ENCODE results near the gene KRTAP10-10.
"Not testable (repeated sequence)": the region's sequence is repeated elsewhere in the genome, so short reads cannot be mapped to it uniquely, and the experiment has no call there.

The KRTAP10-10 gene

DNA sequence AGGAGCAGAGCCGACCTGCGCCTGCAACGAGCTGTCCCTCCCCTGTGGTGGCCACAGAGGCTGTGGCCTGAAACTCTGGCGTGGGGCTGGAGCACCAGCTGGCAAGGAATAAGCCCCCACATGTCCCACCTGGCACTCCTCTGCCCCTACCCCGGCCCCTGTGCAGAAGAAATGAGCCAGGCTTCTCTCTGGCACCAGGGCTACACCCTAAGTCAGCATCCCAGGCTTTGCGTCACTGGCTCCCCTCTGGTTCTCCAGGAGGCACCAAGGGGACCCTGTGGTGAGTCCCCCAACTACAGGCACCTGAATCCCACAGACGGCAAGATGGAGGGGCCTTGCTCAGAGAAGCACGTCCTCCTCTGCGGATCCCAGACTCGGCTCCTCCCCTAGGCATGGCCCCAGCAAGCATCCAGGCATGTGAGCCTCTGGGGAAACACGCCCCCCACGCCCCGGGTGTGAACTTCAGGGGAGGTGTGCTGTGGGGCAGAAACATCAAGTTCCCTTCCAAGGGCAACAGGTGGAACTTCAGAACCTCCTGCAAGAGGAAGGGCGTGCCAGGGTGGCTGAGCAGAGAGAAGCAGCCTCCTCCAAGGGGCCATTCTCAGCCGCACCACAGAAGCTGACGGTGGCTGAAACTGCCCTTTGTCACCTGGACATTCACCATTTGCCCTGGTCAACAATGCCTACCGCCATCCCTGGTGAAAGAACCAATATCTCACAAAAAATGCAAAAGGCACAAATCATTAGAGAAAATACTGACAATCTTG is 33.9 kb upstream of the KRTAP10-10 start:
- no peak for DNase-seq

DNA sequence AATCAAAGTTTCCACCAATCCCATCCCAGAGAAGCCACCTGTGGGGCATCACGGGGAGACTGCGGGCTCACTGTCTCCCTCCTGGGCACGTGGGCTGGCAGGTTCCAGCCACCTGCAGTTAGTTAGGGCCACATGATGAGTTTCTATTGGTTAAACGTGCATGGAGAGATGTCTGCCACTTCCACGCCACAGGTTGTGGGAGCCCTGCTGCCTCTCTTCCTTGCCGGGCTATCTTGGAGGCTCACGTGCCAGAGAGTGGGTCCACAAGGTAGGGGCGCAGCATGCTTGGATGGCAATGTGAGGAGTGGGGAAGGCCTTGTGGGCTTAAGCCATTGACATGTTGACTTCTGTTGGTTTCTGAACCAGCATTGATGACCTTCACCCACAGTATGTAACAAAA is 33.2 kb upstream of the KRTAP10-10 start:
- no peak for DNase-seq

DNA sequence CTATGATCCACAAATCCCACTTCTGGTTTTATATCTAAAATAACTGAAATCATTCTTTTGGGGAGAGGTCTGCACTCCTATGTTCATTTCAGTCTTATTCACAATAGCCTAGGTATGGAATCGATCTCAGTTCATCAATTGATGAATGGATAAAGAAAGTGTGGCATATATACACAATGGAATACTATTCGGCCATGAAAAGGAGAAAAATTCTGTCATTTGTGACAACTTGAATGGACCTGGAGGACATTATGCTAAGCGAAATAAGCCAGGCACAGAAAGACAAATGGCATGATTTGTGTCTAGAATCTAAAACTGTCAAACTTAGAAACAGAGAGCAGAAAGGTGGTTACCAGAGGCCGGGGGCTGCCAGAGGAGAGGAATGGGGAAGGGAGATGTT is 30.7 kb upstream of the KRTAP10-10 start:
- DNase-seq: no peak

DNA sequence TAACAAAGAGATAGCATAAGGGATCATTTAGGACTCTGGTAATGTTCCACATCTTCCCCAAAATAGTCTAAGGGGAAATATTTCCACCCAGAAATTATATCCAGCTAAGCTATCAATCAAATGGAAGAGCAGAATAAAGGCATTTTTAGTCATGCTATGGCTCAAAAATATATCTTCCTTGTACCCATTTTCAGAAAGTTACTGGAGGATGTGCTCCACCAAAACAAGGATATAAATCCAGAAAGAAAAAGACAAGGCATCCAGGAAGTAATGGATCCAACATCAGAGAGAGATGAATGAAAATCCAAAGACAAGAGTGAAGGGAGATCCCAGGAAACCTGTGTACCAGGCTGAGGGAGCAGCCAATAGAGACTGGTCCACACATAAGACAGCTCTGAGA is 28.0 kb upstream of the KRTAP10-10 start:
- DNase-seq: no peak

DNA sequence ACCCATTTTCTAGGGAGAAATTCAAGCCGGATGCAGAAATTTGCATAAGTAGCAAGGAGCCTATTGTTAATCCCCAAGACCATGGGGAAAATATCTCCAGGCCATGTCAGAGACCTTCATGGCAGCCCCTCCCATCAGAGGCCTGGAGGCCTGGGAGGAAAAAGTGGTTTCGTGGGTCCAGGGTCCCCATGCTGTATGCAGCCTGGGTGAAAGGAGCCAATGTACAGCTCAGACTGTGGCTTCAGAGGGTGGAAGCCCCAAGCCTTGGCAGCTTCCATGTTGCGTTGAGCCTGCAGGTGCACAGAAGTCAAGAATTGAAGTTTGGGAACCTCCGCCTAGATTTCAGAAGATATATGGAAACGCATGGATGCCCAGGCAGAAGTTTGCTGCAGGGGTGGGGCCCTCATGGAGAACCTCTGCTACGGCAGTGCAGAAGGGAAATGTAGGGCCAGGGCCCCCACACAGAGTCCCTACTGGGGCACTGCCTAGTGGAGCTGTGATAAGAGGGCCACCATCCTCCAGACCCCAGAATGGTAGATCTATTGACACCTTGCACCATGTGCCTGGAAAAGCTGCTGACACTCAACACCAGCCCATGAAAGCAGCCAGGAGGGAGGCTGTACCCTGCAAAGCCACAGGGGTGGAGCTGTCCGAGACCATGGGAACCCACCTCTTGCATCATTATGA is 26.9 kb upstream of the KRTAP10-10 start:
- not testable (repeated sequence) for DNase-seq

DNA sequence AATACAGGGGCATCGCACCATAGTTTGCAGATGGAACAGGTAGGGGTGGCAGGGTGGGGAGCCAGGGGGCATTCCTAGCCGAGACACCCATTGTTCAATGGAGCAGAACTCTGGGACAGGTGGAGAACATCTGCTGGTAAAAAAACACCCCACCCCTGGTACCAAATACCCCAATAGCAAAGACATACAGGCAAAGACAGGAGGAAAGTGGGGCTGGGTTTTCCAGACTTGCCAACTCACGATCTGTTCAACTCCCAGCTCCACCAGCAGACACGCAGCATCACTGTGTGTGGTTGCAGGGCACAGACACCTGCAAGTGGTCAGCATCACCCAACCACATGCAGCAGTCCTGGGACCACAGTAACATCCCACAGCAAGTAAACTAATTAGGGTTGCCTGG is 25.6 kb upstream of the KRTAP10-10 start:
- no peak for DNase-seq

DNA sequence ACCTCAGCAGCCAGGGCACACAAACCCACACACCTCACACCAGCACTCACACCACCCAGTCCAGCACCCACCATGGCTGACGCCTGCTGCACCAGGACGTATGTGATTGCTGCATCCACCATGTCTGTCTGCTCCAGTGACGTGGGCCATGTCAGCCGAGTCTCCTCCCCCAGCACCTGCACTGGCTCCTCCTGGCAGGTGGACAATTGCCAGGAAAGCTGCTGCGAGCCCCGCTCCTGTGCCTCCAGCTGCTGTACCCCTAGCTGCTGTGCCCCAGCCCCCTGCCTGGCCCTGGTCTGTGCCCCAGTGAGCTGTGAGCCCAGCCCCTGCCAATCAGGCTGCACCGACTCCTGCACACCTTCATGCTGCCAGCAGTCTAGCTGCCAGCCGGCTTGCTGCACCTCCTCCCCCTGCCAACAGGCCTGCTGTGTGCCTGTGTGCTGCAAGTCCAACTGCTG is 25.1 kb upstream of the KRTAP10-10 start, which contains the start of gene KRTAP10-8:
KRTAP10-8 (plus strand) TSS at position 51 of the 458 bp plus-strand sequence; CDS start at position 73, 22 bp downstream.
- no peak for DNase-seq

DNA sequence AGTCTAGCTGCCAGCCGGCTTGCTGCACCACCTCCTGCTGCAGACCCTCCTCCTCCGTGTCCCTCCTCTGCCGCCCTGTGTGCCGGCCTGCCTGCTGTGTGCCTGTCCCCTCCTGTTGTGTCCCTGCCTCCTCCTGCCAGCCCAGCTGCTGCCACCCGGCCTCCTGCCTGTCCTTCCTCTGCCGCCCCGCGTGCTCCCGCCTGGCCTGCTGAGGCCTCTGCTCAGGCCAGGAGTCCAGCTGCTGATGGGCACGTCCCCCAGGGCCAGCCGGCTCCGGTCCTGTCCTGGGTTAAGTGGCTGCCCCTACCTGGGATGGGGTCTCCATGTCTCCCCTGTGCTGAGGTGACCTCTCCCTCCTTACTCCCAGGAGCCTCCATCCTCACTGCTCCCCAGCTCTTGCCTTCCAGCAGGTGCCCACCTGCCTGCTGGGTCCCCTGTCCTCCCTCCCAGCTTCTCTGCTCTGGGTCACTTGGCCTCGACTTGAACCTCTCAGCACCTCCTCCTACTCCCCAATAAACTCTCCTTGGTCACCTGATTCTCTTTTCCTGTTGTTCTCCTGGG is 24.4 kb upstream of the KRTAP10-10 start:
- DNase-seq: no peak

DNA sequence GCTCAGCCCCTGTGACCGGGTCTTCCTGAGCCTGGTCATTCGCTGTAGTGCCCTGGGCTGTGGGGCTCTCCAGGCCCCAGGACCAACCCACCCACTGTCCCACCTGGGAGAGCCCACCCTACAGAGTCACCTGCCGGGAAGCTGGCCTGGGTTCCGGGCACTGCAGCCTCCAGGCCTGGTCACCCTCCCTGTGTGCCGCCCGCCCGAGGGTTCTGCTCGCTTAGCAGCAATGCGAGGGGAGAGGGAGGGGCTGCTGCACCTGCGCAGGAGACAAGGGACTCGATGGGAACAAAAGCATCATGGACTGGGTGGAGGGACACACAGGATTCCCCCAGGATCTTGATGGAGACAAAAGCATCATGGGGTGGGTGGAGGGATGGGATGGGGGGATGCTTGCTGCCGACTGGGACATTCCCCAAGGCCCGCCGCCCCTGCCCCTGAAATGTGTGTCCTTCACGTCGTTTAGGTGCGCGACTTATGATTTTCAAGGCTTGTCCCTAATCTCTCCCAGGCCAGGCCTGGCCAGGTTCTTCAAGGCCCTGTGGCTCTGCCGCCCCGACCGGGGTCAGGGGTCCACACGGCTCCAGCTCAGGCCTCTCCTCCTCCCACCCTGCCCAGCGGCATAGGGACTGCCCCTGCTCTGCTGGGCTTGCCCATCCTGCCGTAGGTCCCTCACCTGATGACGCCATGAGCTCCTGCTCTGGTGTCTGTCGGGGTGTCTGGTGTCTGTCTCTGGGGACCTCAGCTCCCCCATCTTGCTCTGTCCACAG is 23.6 kb upstream of the KRTAP10-10 start:
- no peak for DNase-seq

DNA sequence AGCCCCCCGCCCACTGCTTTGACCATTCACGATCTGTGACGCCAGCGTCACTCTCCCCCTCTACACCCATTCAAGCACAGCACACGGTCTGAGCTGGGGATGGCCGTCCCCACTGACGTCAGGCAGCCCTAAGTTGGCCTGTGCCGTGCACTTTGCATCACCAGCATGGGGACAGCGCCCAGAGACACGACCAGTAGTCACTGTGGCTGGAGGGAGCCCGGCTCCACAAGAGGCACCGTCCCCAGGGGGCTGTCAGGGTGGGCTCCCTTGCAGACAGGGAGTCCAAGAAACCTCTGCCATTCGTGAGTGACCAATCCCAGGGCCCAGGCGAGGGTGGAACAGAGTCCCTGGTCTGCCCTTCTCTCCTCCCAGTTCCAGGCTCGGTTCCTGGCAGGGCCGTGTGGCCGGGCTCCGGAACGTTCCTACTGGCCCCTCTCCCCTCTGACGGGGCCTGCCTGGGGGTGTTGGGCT is 23.0 kb upstream of the KRTAP10-10 start:
- no peak for DNase-seq

DNA sequence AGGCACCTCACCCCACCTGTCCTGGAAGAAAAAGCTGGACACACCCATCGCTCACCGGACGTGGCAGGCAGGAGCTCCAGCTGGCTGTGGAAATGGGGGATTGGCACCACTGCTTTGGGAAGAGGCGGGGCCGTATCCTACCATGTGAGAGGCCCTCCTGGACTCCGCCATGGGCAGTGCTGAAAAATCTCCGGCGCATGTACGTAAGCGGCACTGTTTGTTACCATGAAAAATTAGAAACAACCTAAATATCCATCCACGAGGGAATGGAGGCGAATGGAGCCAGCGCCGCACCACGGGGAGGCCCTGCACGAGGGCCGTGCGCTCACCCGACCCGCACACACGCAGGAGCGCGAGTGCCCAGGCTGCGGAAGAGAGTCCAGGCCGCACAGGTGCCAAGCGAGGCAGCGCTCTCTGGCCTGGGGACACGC is 22.2 kb upstream of the KRTAP10-10 start:
- no peak for DNase-seq

DNA sequence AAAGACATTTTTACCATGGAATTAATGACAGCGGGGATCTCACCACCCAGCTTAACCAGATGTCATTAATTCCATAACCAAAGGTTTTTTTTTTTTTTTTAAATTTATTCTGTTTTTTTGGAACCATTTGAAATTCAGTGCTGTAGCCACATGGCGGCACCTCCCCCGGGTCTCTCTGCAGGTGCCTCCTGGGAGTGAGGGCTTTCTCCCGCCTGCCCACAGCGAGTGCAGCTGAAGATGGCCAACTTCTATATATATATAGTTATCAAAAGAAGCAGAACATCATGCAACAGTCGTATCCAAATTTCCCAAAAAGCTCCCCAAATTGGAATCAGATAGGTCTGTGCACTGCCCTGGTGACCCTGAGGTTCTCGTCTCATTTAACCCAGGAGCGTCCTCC is 21.7 kb upstream of the KRTAP10-10 start:
- DNase-seq: no peak

DNA sequence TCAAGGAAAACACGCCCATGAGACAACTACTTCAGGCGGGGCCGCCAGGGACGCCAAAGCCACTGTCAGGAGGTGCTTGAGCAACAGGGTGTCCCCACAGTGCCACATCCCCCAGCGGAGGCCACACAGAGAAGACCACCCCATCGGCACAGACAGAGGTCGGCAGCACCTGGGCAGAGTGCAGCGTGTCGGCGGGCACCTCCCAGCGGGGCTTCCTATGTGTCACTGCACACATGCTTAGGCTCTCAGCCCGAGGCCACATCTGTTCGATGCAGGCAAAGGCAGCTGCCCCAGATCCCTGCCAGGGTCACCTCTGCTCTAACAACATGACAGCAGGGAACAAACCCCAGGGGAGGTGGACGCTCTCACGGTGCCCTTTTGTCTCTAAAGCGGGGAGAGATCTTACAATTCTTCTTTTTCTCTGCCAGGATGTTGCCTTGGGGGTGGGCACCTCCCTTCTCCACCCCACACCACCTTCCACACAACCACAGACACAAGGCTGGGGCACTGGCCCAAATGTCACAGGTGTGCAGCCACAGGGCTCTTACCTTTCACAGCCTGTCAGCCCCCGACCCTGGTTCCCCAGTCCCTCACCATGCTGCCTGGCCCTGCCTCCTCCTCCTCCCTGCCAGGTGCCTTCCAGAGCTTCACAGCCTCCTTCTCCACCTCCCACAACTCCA is 21.1 kb upstream of the KRTAP10-10 start:
- DNase-seq: peak; percentile 67

DNA sequence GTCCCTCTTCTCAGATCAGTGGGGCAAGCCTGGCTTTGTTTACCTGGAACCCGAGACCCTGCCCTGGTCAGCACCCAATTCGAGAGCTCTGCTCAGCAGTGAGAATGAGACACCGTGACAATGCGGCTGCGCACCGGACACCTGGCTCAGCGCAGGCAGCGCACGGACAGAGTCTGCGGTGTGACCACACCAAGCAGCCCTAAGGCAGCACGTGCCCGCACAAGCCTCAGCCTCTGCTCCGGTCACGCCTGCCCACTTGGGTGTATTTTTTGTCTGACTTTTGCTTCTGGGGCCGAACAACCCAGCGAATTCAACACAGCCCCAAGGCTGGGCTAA is 20.6 kb upstream of the KRTAP10-10 start:
- no peak for DNase-seq

DNA sequence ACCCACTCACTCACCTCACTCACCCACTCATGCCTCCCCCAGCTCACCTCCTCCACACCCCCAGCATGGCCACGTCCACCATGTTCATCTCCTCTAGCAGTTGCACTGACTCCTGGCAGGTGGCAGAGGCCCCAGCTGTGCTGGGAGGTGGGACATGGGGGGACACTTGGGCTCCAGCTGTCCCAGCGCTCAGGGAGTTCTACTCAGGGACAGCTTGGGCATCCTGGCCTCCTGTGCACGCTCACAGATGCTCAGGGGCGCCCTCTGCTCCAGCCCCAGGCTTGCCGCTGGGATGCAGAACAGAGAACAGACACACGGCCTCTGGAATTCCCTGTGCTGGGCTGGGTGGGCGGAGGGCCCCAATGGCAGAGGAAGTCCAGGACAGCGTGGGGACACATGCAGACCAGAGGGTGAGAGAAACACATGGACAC is 20.1 kb upstream of the KRTAP10-10 start:
- DNase-seq: peak; percentile 51

DNA sequence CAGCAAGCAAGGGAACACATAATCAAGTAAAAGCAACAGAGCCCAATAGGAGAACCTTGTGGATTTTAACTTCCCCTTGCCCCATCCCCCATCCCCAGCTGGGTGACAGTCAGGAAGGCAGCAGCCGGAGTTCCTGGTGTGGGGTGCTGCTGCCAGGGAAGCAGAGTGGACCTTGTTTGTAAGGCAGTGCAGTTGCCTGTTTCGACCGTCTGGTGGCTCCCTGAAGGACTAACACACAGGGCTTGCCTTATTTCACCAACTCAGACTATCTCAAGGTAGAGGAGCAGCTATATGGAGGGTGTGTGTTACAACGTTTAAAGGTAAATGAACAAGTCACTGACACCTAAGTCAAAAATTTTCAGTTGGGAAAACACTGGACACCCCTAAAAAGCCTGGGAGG is 18.7 kb upstream of the KRTAP10-10 start:
- no peak for DNase-seq

DNA sequence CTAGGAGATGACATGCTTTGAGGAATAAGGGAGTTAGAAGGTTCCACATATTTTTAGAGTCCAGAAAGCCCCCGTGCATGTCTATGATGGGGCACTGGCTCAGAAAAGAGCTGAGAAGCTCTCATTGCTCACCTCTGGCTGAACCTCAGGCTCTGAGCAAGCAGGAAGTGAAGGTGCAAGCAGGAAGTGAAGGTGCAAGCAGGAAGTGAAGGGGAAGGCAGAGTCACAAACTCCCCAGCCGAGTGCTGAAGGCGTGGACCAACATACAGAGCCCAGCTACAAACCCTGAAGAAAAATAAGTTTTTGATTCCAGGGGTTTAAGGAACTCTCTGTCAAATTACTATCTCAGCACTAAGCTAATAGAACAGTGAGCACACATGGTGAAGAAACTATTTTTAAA is 18.2 kb upstream of the KRTAP10-10 start:
- DNase-seq: no peak

DNA sequence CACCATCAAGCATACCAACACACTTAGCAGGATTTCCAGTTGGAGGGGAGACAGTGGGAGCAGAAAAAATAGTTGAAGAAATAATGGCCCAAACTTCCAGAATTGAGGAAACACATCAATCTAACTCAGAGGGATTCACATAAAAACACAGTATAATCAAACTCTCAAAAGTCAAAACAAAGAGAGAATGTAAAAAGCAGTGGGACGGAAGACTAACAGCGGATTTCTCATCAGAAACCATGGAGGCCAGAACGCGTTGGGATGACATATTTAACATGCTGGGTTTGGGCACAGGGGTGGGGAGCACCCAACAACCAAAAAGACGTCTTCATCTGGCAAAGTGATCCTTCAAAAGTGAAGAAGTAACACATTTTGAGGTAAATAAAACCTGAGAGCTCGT is 17.3 kb upstream of the KRTAP10-10 start:
- DNase-seq: no peak

DNA sequence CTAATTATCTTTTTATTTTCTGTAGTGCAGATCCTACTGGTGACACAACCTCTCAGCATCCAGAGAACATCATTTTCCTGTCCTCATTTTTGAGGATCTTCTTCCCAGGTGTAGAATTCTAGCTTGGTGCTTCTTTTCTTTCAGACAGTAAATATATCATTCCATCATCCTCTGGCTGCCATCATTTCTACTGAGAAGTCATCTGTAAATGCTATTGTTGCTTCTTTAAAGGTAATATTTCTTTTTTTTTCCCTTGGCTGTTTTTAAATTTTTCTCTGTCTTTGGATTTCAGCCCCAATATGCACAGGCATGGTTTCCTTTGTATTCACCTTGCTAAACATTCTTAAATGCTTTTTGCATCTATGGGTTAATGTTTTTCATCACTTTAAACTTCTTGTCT is 13.6 kb upstream of the KRTAP10-10 start:
- no peak for DNase-seq

DNA sequence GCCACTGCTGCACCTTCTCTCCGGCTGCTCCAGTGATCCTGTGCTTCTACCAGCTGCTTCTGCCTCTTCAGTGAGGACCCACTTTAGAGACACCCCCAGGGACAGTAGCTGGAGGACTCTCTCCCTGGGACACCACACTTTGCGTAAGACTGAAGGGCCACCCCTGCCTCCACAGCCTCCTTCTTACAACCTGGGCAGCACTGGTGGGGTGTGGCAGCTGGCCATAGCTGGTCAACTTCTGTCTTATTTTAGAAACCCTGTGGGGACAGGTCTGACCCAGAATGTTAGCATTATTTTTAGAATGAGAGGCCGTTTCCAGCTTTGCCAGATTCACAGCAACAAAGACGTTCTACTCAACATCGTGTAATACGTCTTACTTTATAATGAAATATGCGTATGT is 11.4 kb upstream of the KRTAP10-10 start:
- DNase-seq: no peak

DNA sequence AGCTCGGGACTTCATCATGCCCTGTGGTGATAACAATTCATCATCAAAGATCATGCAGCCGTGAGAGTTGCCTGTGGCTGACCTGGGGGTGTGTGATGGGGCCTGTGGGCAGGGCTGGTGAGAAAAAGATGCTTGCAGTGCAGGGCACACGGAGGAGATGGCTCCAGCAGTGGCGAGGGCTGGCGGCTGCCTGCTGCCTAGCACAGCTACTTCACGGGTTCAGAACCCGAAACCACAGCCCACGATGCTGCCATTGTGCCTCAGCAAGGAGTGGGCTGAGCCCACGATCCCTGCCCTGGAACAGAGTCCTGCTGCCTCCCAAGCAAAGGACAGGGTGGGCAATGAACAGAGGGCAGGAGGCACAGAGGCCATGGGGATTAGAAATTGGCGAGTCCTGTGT is 10.9 kb upstream of the KRTAP10-10 start:
- DNase-seq: no peak

DNA sequence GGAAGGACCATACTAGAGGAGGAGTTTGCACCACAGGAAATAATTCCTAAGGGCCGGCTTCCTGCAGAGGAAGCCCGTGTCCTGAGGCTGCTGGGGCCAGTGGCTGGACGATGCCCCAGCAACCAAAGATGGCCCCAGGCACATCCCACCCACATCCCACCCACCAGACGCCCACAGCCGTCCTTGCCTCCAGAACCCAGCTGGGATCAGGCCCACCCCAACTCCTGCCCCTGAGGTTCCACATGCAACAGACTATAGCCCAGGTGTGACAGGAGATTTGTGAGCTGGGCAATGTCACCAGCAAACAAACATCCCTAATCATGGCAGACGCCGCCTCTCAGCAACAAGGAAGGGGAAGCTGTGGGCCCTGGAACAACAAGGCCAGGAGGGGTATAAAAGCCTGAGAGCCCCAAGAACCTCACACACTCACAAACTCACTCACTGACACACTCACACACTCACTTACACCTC is 10.4 kb upstream of the KRTAP10-10 start, which contains the start of gene KRTAP10-9:
KRTAP10-9 (plus strand) TSS at position 421 of the 471 bp plus-strand sequence. CDS start 79 bp downstream, outside the sequence.
- DNase-seq: no peak

All from NCI-H524 treated with DMSO at 0.1 percent for 48 hours (cell line).